Measurements from ENCODE around the gene CLEC4D. TPM values are rescaled to one million over a fixed set of nuclear protein-coding genes. Genes with fewer than 3 reads are reported as not detected.

The CLEC4D gene
- total RNA-seq, 1 experiment from 2014 or later = not detected

GRCh38 chr12:8471090-8471489 lies 42.2 kb upstream of the CLEC4D start:
- Histone ChIP-seq H3K27me3 (ENCODE audit: insufficient read depth, low read length) (peaks cover 28% of the 10 kb centered on the region), H3K9ac (ENCODE audit: low read length) (no peak overlapping the region), H3K36me3 (ENCODE audit: control insufficient read depth in 1 of 2, insufficient read depth in 2 of 2, low read length in 2 of 2) (no peaks in the 10 kb centered on the region), H3K4me3 (replicated peaks in 1 of 2; ENCODE audit: low read depth in 1 of 2, low read length in 2 of 2) (no peak overlapping the region), H3K79me2 (ENCODE audit: insufficient read depth, low read length) (no peaks in the 10 kb centered on the region), H3K27ac (ENCODE audit: low read depth, low read length) (no peak overlapping the region), H3K9me2 (ENCODE audit: insufficient read depth) (no peaks in the 10 kb centered on the region), H4K20me1 (ENCODE audit: insufficient read depth) (no peaks in the 10 kb centered on the region), H3K4me2 (ENCODE audit: low read length) (no peak overlapping the region), H2AFZ (ENCODE audit: low read depth, low read length, poor library complexity, severe bottlenecking) (no peak overlapping the region), H3K4me1 (ENCODE audit: control insufficient read depth in 1 of 2, insufficient read depth in 2 of 2, low read length in 2 of 2) (no peaks in the 10 kb centered on the region), H3K9me3 (ENCODE audit: control insufficient read depth in 1 of 2, insufficient read depth in 1 of 2, low read depth in 1 of 2, low read length in 2 of 2) (no peaks in the 10 kb centered on the region)
- no TSS peak for BruUV-seq (replicated peaks)
- no peak for ATAC-seq
- ChIA-PET POLR2A (no interaction called here), RAD21 (ENCODE audit: low non-redundant PET in 1 of 2, low total read pairs in 2 of 2, uncharacterized antibody in 2 of 2, unreplicated experiment in 2 of 2) (no interaction called here), CTCF (interaction anchor here (1.0 kb wide), 1 partner anchor 73 kb away, joined by 3 read pairs; no protein-coding TSS in a partner anchor)
- no peak for DNase-seq (ENCODE audit: low read depth, low spot score)
- intact Hi-C loops (cut with micrococcal nuclease) = no loop called here
- TF ChIP-seq POLR2AphosphoS5 (IDR thresholded peaks at IDR 0.05; ENCODE audit: low read depth, low read length) = no peak
- no peak for TF ChIP-seq ZNF274 (IDR thresholded peaks at IDR 0.05; ENCODE audit: low read depth, low read length)
- no peak for TF ChIP-seq CTCF (IDR thresholded peaks at IDR 0.05 in 2 of 3, conservative IDR thresholded peaks at IDR 0.05 in 1 of 3; ENCODE audit: borderline replicate concordance in 1 of 3, insufficient read depth in 1 of 3, low read depth in 2 of 3, low read length in 2 of 3)
- no peak for TF ChIP-seq JUND (IDR thresholded peaks at IDR 0.05)
- TF ChIP-seq EZH2phosphoT487 (IDR thresholded peaks at IDR 0.05; ENCODE audit: borderline replicate concordance) = no peak
- no peak for TF ChIP-seq ZFX (IDR thresholded peaks at IDR 0.05)
- TF ChIP-seq YY1 (IDR thresholded peaks at IDR 0.05; ENCODE audit: extremely low read depth, insufficient replicate concordance, low read depth, low read length) = no peak
- no peak for TF ChIP-seq REST (IDR thresholded peaks at IDR 0.05; ENCODE audit: low read depth)
- TF ChIP-seq FOSL1 (IDR thresholded peaks at IDR 0.05; ENCODE audit: low read depth) = no peak
- no peak for TF ChIP-seq EZH2 (IDR thresholded peaks at IDR 0.05)
- TF ChIP-seq ELF1 (IDR thresholded peaks at IDR 0.05; ENCODE audit: borderline replicate concordance, low read depth) = no peak
- TF ChIP-seq MAX (IDR thresholded peaks at IDR 0.05) = no peak
- no peak for TF ChIP-seq CBX3 (IDR thresholded peaks at IDR 0.05; ENCODE audit: low read depth)
- no peak for TF ChIP-seq RAD21 (IDR thresholded peaks at IDR 0.05; ENCODE audit: low read depth)
- TF ChIP-seq SRF (IDR thresholded peaks at IDR 0.05; ENCODE audit: low read depth) = no peak
- no peak for TF ChIP-seq POLR2A (IDR thresholded peaks at IDR 0.05; ENCODE audit: borderline replicate concordance, extremely low read depth, insufficient read depth, insufficient read length)
- no peak for TF ChIP-seq CEBPB (IDR thresholded peaks at IDR 0.05; ENCODE audit: low read depth)

Data from HCT116 (cell line).